ENCODE data around the gene KRT84. TPM values are rescaled to one million over a fixed set of nuclear protein-coding genes. Genes with fewer than 3 reads are reported as not detected.

KRT84 gene
- total RNA-seq, 3 donors from 2014 or later (not counting 1 experiment from before 2014, with no cell fraction given), result not detected

DNA sequence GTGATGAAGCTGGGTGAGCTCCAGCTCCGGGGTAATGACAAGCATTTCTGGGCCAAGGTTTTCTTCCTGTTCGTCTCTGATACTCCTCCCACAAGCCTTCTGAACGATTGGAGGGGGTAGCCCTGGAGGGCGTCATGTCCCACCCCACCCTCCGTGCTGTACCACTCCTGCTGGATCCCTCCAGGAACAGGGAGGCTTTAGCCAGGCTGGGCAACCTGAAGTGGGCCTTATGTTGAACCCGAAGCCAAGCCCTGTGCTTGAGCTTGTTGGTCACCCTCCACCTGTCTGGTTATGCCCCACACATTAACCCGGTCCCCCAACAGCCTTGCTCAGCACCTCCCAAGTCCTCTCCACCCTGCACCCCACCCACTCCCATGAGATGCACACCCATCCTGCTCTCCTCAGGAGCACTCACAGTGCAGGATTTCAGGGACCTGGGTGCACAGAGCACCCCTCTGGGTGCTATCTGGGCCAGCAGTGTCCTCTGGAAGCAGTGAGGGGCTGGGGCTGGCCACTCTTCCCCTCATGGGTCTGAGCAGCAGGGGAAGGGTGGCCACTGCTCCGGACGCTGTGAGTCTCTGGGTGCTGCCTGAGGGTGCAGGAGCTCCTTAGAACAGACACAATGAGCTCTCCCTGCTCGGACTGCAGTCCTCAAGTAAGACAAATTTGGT is 57.5 kb downstream of the KRT84 start:
- Mint-ChIP-seq H3K4me3 (no peak overlapping the region), H3K27ac (no peak overlapping the region)
- ATAC-seq, result peak in 1 of 3 donors; percentile 1

More for the DNA sequence above, 57.5 kb downstream of the KRT84 start:
- Histone ChIP-seq H3K27ac (ENCODE audit: low read length) (no peak overlapping the region), H3K9me3 (ENCODE audit: control insufficient read depth, insufficient read depth, low read length) (no peaks in the 10 kb centered on the region), H3K4me1 (ENCODE audit: control insufficient read depth, insufficient read depth, low read length) (peaks cover 3% of the 10 kb centered on the region), H3K36me3 (ENCODE audit: control insufficient read depth, insufficient read depth, low read length) (no peaks in the 10 kb centered on the region), H3K4me3 (ENCODE audit: low read length) (no peak overlapping the region), H3K27me3 (ENCODE audit: control insufficient read depth, insufficient read depth, low read length) (peaks cover 2% of the 10 kb centered on the region)
- no peaks in the 10 kb centered on the region for H3K36me3 Mint-ChIP-seq
- WGBS (ENCODE audit: insufficient coverage), result 78% methylated on average over 10 of the region's 10 CpGs
- DNase-seq, result no peak
- TF ChIP-seq, protein P1, sequence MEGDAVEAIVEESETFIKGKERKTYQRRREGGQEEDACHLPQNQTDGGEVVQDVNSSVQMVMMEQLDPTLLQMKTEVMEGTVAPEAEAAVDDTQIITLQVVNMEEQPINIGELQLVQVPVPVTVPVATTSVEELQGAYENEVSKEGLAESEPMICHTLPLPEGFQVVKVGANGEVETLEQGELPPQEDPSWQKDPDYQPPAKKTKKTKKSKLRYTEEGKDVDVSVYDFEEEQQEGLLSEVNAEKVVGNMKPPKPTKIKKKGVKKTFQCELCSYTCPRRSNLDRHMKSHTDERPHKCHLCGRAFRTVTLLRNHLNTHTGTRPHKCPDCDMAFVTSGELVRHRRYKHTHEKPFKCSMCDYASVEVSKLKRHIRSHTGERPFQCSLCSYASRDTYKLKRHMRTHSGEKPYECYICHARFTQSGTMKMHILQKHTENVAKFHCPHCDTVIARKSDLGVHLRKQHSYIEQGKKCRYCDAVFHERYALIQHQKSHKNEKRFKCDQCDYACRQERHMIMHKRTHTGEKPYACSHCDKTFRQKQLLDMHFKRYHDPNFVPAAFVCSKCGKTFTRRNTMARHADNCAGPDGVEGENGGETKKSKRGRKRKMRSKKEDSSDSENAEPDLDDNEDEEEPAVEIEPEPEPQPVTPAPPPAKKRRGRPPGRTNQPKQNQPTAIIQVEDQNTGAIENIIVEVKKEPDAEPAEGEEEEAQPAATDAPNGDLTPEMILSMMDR (IDR thresholded peaks at IDR 0.05), result peak; percentile 19
- H3K27me3 Mint-ChIP-seq (ENCODE audit: low read depth in 2 of 2), result peaks cover 47 to 68% of the 10 kb centered on the region in 2 donors
- intact Hi-C loops (cut with micrococcal nuclease), result loop anchor here (1.0 to 2.0 kb wide), 4 partner anchors 19 to 172 kb away; no protein-coding TSS in a partner anchor
- H3K4me1 Mint-ChIP-seq, result peaks cover 8 to 10% of the 10 kb centered on the region in 2 donors
- H3K9me3 Mint-ChIP-seq, result no peaks in the 10 kb centered on the region

Other genes with a start within 250 kb of the KRT84 start
- gene KRT80, start 193.6 kb downstream of the KRT84 start, total RNA-seq, result not detected
- gene KRT7, start 152.4 kb downstream of the KRT84 start, total RNA-seq, result under 1 TPM in 1 of 3 donors, not detected in 2; 0.54 TPM
- gene KRT86, start 111.0 kb downstream of the KRT84 start, total RNA-seq, result 1 to 10 TPM; 2.0 to 3.6 (median 2.7) TPM
- gene KRT81, start 94.1 kb downstream of the KRT84 start, total RNA-seq, result 1 to 10 TPM in 2 of 3 donors, under 1 TPM in 1; 0.28 to 1.4 (median 1.3) TPM
- not detected for gene KRT83, start 64.3 kb downstream of the KRT84 start, total RNA-seq
- gene KRT85, start 18.2 kb downstream of the KRT84 start, total RNA-seq, result not detected
- gene KRT82, start 20.7 kb upstream of the KRT84 start, total RNA-seq, result not detected
- not detected for gene KRT75, start 48.7 kb upstream of the KRT84 start, total RNA-seq
- not detected for gene KRT6B, start 66.5 kb upstream of the KRT84 start, total RNA-seq
- not detected for gene KRT6C, start 88.2 kb upstream of the KRT84 start, total RNA-seq
- gene KRT6A, start 107.6 kb upstream of the KRT84 start, total RNA-seq, result not detected
- gene KRT5, start 134.7 kb upstream of the KRT84 start, total RNA-seq, result under 1 TPM in 2 of 3 donors, not detected in 1; 0.40 to 0.70 TPM
- gene KRT71, start 167.5 kb upstream of the KRT84 start, total RNA-seq, result not detected
- 1 to 10 TPM in 1 of 3 donors, under 1 TPM in 2; 0.38 to 1.2 (median 0.38) TPM for gene KRT74, start 188.2 kb upstream of the KRT84 start, total RNA-seq
- 100 to 1,000 TPM in 1 of 3 donors, 10 to 100 TPM in 2; 21.9 to 136 (median 38.0) TPM for gene KRT72, start 215.8 kb upstream of the KRT84 start, total RNA-seq
- gene KRT73, start 232.9 kb upstream of the KRT84 start, total RNA-seq, result 10 to 100 TPM; 12.4 to 92.9 (median 23.3) TPM